Measurements from ENCODE around the gene G0S2. TPM values are rescaled to one million over a fixed set of nuclear protein-coding genes. Genes with fewer than 3 reads are reported as not detected.

Gene G0S2
- total RNA-seq, 1 donor from 2014 or later, result 5.9 TPM

DNA sequence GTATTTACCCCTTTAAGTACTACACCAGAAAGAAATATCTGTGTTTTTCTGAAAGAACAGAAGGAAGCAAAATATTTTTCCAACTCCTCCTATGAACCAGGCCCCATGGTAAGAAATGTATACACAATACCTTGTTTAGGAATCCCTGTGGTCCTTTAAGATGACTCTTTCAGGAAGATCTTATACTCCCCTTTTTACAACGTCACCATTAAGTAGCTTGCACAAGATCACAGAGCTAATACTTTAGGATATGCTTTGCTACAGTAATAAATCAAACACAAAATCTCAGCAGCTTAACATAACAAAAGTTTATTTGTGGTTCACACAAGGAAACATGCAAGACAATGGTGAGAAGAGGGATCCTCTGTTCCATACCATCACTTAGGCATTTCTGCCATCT lies 14.1 kb upstream of the G0S2 start:
- Histone ChIP-seq H3K4me3 (ENCODE audit: insufficient read depth, low read depth, low read length) (no peak overlapping the region), H3K9me3 (ENCODE audit: insufficient read depth, low read depth, low read length) (no peaks in the 10 kb centered on the region), H3K4me1 (ENCODE audit: insufficient read depth, low read length) (peaks cover 11% of the 10 kb centered on the region), H3K9ac (ENCODE audit: low read length) (no peak overlapping the region), H3K36me3 (ENCODE audit: insufficient read depth, low read length) (no peaks in the 10 kb centered on the region), H2AFZ (ENCODE audit: low read depth, low read length) (no peak overlapping the region), H3K27ac (ENCODE audit: low read depth, low read length) (no peak overlapping the region), H3K4me2 (ENCODE audit: low read length) (no peak overlapping the region), H3K27me3 (ENCODE audit: insufficient read depth, low read length) (no peaks in the 10 kb centered on the region), H4K20me1 (ENCODE audit: insufficient read depth, low read length) (no peaks in the 10 kb centered on the region), H3K79me2 (ENCODE audit: insufficient read depth, low read length) (no peaks in the 10 kb centered on the region)
- TF ChIP-seq EZH2 (IDR thresholded peaks at IDR 0.05; ENCODE audit: insufficient read depth, low read length), result no peak
- TF ChIP-seq CTCF (IDR thresholded peaks at IDR 0.05; ENCODE audit: insufficient read depth, low read depth, low read length), result no peak
- no peaks in the 10 kb centered on the region for H3K36me3 Mint-ChIP-seq (ENCODE audit: low read depth, unreplicated experiment)
- no peak overlapping the region for H3K4me3 Mint-ChIP-seq (ENCODE audit: unreplicated experiment)
- no peak for FAIRE-seq
- no peaks in the 10 kb centered on the region for H3K9me3 Mint-ChIP-seq (ENCODE audit: unreplicated experiment)
- peaks cover 28% of the 10 kb centered on the region for H3K27me3 Mint-ChIP-seq (ENCODE audit: low read depth, unreplicated experiment)
- no peak for DNase-seq (ENCODE audit: low read depth)
- peaks cover 11% of the 10 kb centered on the region for H3K4me1 Mint-ChIP-seq (ENCODE audit: low read depth, unreplicated experiment)
- no peak overlapping the region for H3K27ac Mint-ChIP-seq (ENCODE audit: unreplicated experiment)

DNA sequence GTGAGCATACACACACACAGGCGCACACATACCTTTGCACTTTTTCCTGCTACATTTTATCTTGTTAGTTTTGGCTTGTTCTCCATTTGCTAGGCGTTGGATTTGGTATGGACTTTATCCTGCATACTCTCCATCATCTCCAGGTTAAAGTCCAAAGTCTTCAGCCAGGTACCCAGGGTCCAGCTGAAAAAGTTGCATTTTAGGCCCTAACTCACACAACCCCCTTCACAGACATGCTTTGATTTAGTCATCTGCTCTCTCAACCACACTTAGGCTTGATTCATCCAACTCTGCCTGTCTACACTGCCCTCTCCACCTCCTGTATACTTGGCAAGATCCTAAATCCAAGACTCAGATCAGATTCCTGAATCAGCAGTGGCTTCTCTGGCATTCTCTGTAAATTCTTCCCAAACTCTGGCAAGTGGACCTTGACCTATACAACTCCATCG lies 12.3 kb upstream of the G0S2 start:
- TF ChIP-seq CTCF (IDR thresholded peaks at IDR 0.05; ENCODE audit: insufficient read depth, low read depth, low read length), result no peak
- TF ChIP-seq EZH2 (IDR thresholded peaks at IDR 0.05; ENCODE audit: insufficient read depth, low read length), result no peak
- FAIRE-seq, result no peak
- H3K36me3 Mint-ChIP-seq (ENCODE audit: low read depth, unreplicated experiment), result no peaks in the 10 kb centered on the region
- no peaks in the 10 kb centered on the region for H3K36me3 ChIP-seq (ENCODE audit: insufficient read depth, low read length)
- no peak for DNase-seq (ENCODE audit: low read depth)
- no peak overlapping the region for H3K27ac Mint-ChIP-seq (ENCODE audit: unreplicated experiment)
- no peak overlapping the region for H3K4me3 ChIP-seq (ENCODE audit: insufficient read depth, low read depth, low read length)
- H2AFZ ChIP-seq (ENCODE audit: low read depth, low read length), result no peak overlapping the region
- H3K4me1 ChIP-seq (ENCODE audit: insufficient read depth, low read length), result peaks cover 7% of the 10 kb centered on the region
- H3K9ac ChIP-seq (ENCODE audit: low read length), result no peak overlapping the region
- H3K79me2 ChIP-seq (ENCODE audit: insufficient read depth, low read length), result no peaks in the 10 kb centered on the region
- H3K4me1 Mint-ChIP-seq (ENCODE audit: low read depth, unreplicated experiment), result peaks cover 11% of the 10 kb centered on the region
- H3K27me3 Mint-ChIP-seq (ENCODE audit: low read depth, unreplicated experiment), result peaks cover 23% of the 10 kb centered on the region
- H3K9me3 Mint-ChIP-seq (ENCODE audit: unreplicated experiment), result no peaks in the 10 kb centered on the region
- H4K20me1 ChIP-seq (ENCODE audit: insufficient read depth, low read length), result no peaks in the 10 kb centered on the region
- H3K27ac ChIP-seq (ENCODE audit: low read depth, low read length), result no peak overlapping the region
- H3K4me3 Mint-ChIP-seq (ENCODE audit: unreplicated experiment), result no peak overlapping the region
- no peaks in the 10 kb centered on the region for H3K9me3 ChIP-seq (ENCODE audit: insufficient read depth, low read depth, low read length)
- peaks cover 6% of the 10 kb centered on the region for H3K27me3 ChIP-seq (ENCODE audit: insufficient read depth, low read length)
- no peak overlapping the region for H3K4me2 ChIP-seq (ENCODE audit: low read length)

DNA sequence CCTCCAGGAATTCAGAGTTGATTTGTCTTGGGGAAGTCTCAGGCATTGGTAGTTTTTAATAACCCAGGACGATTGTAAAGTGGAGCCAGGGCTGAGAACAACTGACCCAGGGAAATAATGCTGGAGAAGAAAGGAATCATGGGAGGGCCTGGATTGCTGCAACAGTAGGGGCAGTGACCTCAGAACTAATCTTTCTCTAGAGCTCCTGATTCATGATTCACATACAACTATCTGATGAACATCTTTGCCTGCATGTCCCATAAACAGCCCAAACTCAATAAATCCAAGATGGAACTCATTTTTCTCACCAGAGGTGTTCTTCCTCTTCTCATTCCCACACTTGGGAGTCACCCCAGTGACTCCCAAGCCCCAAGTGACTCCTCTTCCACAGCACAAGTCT lies 8.1 kb upstream of the G0S2 start:
- FAIRE-seq (no peak), DNase-seq (ENCODE audit: low read depth) (no peak)
- H3K9me3 Mint-ChIP-seq (ENCODE audit: unreplicated experiment), result peaks cover 1% of the 10 kb centered on the region
- no peaks in the 10 kb centered on the region for H3K36me3 ChIP-seq (ENCODE audit: insufficient read depth, low read length)
- H3K4me2 ChIP-seq (ENCODE audit: low read length), result no peak overlapping the region
- no peak overlapping the region for H3K9ac ChIP-seq (ENCODE audit: low read length)
- no peak overlapping the region for H2AFZ ChIP-seq (ENCODE audit: low read depth, low read length)
- no peak overlapping the region for H3K27ac ChIP-seq (ENCODE audit: low read depth, low read length)
- no peaks in the 10 kb centered on the region for H3K79me2 ChIP-seq (ENCODE audit: insufficient read depth, low read length)
- no peaks in the 10 kb centered on the region for H3K9me3 ChIP-seq (ENCODE audit: insufficient read depth, low read depth, low read length)
- H3K4me3 ChIP-seq (ENCODE audit: insufficient read depth, low read depth, low read length), result no peak overlapping the region
- peaks cover 22% of the 10 kb centered on the region for H3K27me3 ChIP-seq (ENCODE audit: insufficient read depth, low read length)
- TF ChIP-seq CTCF (IDR thresholded peaks at IDR 0.05; ENCODE audit: insufficient read depth, low read depth, low read length) (no peak), EZH2 (IDR thresholded peaks at IDR 0.05; ENCODE audit: insufficient read depth, low read length) (no peak)
- peaks cover 2% of the 10 kb centered on the region for H3K36me3 Mint-ChIP-seq (ENCODE audit: low read depth, unreplicated experiment)
- H3K27ac Mint-ChIP-seq (ENCODE audit: unreplicated experiment), result no peak overlapping the region
- peaks cover 40% of the 10 kb centered on the region for H3K27me3 Mint-ChIP-seq (ENCODE audit: low read depth, unreplicated experiment)
- no peaks in the 10 kb centered on the region for H4K20me1 ChIP-seq (ENCODE audit: insufficient read depth, low read length)
- H3K4me1 ChIP-seq (ENCODE audit: insufficient read depth, low read length), result peaks cover 7% of the 10 kb centered on the region
- no peak overlapping the region for H3K4me3 Mint-ChIP-seq (ENCODE audit: unreplicated experiment)
- H3K4me1 Mint-ChIP-seq (ENCODE audit: low read depth, unreplicated experiment), result peaks cover 4% of the 10 kb centered on the region
